Astrocyte (in vitro differentiated cells and primary cell): Measurements from ENCODE around the gene QRFPR. TPM values are rescaled to one million over a fixed set of nuclear protein-coding genes. Genes with fewer than 3 reads are reported as not detected.

Source experiments
- DNase-seq: peaks from one replicate; pipeline ENCODE4 v3.0.0-alpha.2; 2010; ENCODE audit warnings: low read depth
- FAIRE-seq: peaks from 2 replicates; lab custom pipeline; 2011; peaks lifted over from hg19 to GRCh38; lab: Jason Lieb, UNC
- H2AFZ ChIP-seq: 2 replicates; pipeline ENCODE4 v1.6.0; 2012; ENCODE audit warnings: low read depth, low read length, inconsistent platforms
- H3K27ac ChIP-seq: 2 replicates; pipeline ENCODE4 v1.5.1; 2011; ENCODE audit warnings: low read depth, low read length, inconsistent platforms
- H3K27me3 ChIP-seq: 2 replicates; pipeline ENCODE4 v1.6.0; 2011; ENCODE audit warnings: low read length, inconsistent platforms; ENCODE audit not compliant: insufficient read depth
- H3K36me3 ChIP-seq: 2 replicates; pipeline ENCODE4 v1.5.1; 2011; ENCODE audit warnings: low read length, inconsistent platforms; ENCODE audit not compliant: insufficient read depth
- H3K4me1 ChIP-seq: 2 replicates; pipeline ENCODE4 v1.5.1; 2011; ENCODE audit warnings: low read length, inconsistent platforms; ENCODE audit not compliant: insufficient read depth
- H3K4me2 ChIP-seq: 2 replicates; pipeline ENCODE4 v1.6.0; 2012; ENCODE audit warnings: low read length, inconsistent platforms
- H3K4me3 ChIP-seq: 2 replicates; pipeline ENCODE4 v1.5.1; 2011; ENCODE audit warnings: low read depth, mild to moderate bottlenecking, low read length, inconsistent platforms; ENCODE audit not compliant: insufficient read depth
- H3K79me2 ChIP-seq: 2 replicates; pipeline ENCODE4 v1.6.0; 2012; ENCODE audit warnings: mild to moderate bottlenecking, low read length, inconsistent platforms; ENCODE audit not compliant: insufficient read depth
- H3K9ac ChIP-seq: 2 replicates; pipeline ENCODE4 v1.6.0; 2012; ENCODE audit warnings: mild to moderate bottlenecking, low read length, inconsistent platforms
- H3K9me3 ChIP-seq: 2 replicates; pipeline ENCODE4 v1.5.1; 2012; ENCODE audit warnings: low read depth, mild to moderate bottlenecking, low read length, inconsistent platforms; ENCODE audit not compliant: insufficient read depth
- H4K20me1 ChIP-seq: 2 replicates; pipeline ENCODE4 v1.6.0; 2012; ENCODE audit warnings: low read length, inconsistent platforms; ENCODE audit not compliant: insufficient read depth
- H3K27ac Mint-ChIP-seq: one replicate; pipeline ENCODE4 v1.8.0; 2021; ENCODE audit warnings: mild to moderate bottlenecking, mixed read lengths; ENCODE audit not compliant: unreplicated experiment
- H3K27me3 Mint-ChIP-seq: one replicate; pipeline ENCODE4 v1.8.0; 2021; ENCODE audit warnings: low read depth, mixed read lengths; ENCODE audit not compliant: unreplicated experiment
- H3K36me3 Mint-ChIP-seq: one replicate; pipeline ENCODE4 v1.8.0; 2021; ENCODE audit warnings: low read depth, mixed read lengths; ENCODE audit not compliant: unreplicated experiment
- H3K4me1 Mint-ChIP-seq: one replicate; pipeline ENCODE4 v1.8.0; 2021; ENCODE audit warnings: low read depth, mixed read lengths; ENCODE audit not compliant: unreplicated experiment
- H3K4me3 Mint-ChIP-seq: one replicate; pipeline ENCODE4 v1.8.0; 2021; ENCODE audit warnings: mild to moderate bottlenecking, moderate library complexity, mixed read lengths; ENCODE audit not compliant: unreplicated experiment
- H3K9me3 Mint-ChIP-seq: one replicate; pipeline ENCODE4 v1.8.0; 2021; ENCODE audit warnings: mild to moderate bottlenecking, mixed read lengths; ENCODE audit not compliant: unreplicated experiment
- CTCF ChIP-seq: IDR thresholded peaks from 2 replicates; pipeline ENCODE4 v1.5.1; 2011; ENCODE audit warnings: low read depth, mild to moderate bottlenecking, inconsistent platforms, low read length, moderate library complexity; ENCODE audit not compliant: insufficient read depth
- EZH2 ChIP-seq: IDR thresholded peaks from 2 replicates; pipeline ENCODE4 v1.6.1; 2012; ENCODE audit warnings: mild to moderate bottlenecking, low read length, inconsistent platforms; ENCODE audit not compliant: insufficient read depth
- total RNA-seq: library from RNA; stranded (reverse); gene quantifications from 2 replicates; pipeline ENCODE4 v1.2.1, GENCODE V29; 2021

Gene QRFPR
- total RNA-seq, 1 donor from 2014 or later: not detected

- no peaks in the 10 kb centered on the region for H3K9me3 ChIP-seq
- TF ChIP-seq EZH2 (no peak), CTCF (no peak)
- H3K9ac ChIP-seq: no peak overlapping the region
- H3K4me3 Mint-ChIP-seq: no peak overlapping the region
- H3K79me2 ChIP-seq: no peaks in the 10 kb centered on the region
- H3K27me3 Mint-ChIP-seq: no peaks in the 10 kb centered on the region
- no peaks in the 10 kb centered on the region for H3K36me3 ChIP-seq
- no peak overlapping the region for H3K27ac ChIP-seq
- H3K4me2 ChIP-seq: no peak overlapping the region
- H3K9me3 Mint-ChIP-seq: peaks cover 3% of the 10 kb centered on the region
- peaks cover 12% of the 10 kb centered on the region for H3K4me1 ChIP-seq
- FAIRE-seq (no peak), DNase-seq (no peak)
- no peak overlapping the region for H3K4me3 ChIP-seq
- no peak overlapping the region for H2AFZ ChIP-seq
- H4K20me1 ChIP-seq: no peaks in the 10 kb centered on the region
- H3K27ac Mint-ChIP-seq: no peak overlapping the region
- no peaks in the 10 kb centered on the region for H3K36me3 Mint-ChIP-seq
- no peaks in the 10 kb centered on the region for H3K27me3 ChIP-seq
- peaks cover 7% of the 10 kb centered on the region for H3K4me1 Mint-ChIP-seq
Measured at GRCh38 chr4:121280425-121280824, 100.4 kb downstream of the QRFPR start.

- FAIRE-seq: no peak
- Histone ChIP-seq H3K9ac (no peak overlapping the region), H3K36me3 (no peaks in the 10 kb centered on the region), H3K9me3 (no peaks in the 10 kb centered on the region), H3K27ac (no peak overlapping the region), H3K4me2 (peak overlapping the region; percentile 42), H3K4me3 (no peak overlapping the region), H4K20me1 (no peaks in the 10 kb centered on the region), H3K79me2 (no peaks in the 10 kb centered on the region), H3K27me3 (no peaks in the 10 kb centered on the region), H2AFZ (no peak overlapping the region), H3K4me1 (peaks cover 12% of the 10 kb centered on the region)
- Mint-ChIP-seq H3K27me3 (no peaks in the 10 kb centered on the region), H3K36me3 (no peaks in the 10 kb centered on the region), H3K4me3 (no peak overlapping the region), H3K9me3 (peaks cover 3% of the 10 kb centered on the region), H3K27ac (no peak overlapping the region), H3K4me1 (peaks cover 7% of the 10 kb centered on the region)
- TF ChIP-seq CTCF (no peak), EZH2 (no peak)
- DNase-seq: peak; percentile 84
Measured at GRCh38 chr4:121278811-121279368, 101.9 kb downstream of the QRFPR start.

Other genes starting within 250 kb of the QRFPR start
- 0.14 TPM in 1 of 2 replicates, not detected in the other for gene TNIP3, start 216.7 kb downstream of the QRFPR start, total RNA-seq